GM18861 (cell line): ENCODE results near the gene UPK1A.
A peak's percentile ranks its signal among the peaks of the same experiment; 100 is the strongest.
"Not testable (repeated sequence)": the region's sequence is repeated elsewhere in the genome, so short reads cannot be mapped to it uniquely, and the experiment has no call there.

Source experiments
- ATAC-seq: cut with Tn5 transposase; IDR thresholded peaks from one replicate; pipeline ENCODE4 v1.9.1; 2021; ENCODE audit not compliant: unreplicated experiment

UPK1A gene

GRCh38 chr19:35689836-35690235 is 23.5 kb downstream of the UPK1A start:
- no peak for ATAC-seq

GRCh38 chr19:35691106-35691505 is 24.8 kb downstream of the UPK1A start:
- not testable (repeated sequence) for ATAC-seq

- no peak for ATAC-seq
Observed at GRCh38 chr19:35692010-35692409, 25.7 kb downstream of the UPK1A start.

GRCh38 chr19:35693422-35693821 is 27.1 kb downstream of the UPK1A start:
- ATAC-seq = no peak

- ATAC-seq = peak; percentile 69
Observed at GRCh38 chr19:35693835-35694599, 27.7 kb downstream of the UPK1A start.

- no peak for ATAC-seq
Observed at GRCh38 chr19:35695895-35696422, 29.6 kb downstream of the UPK1A start.

GRCh38 chr19:35696835-35697234 is 30.5 kb downstream of the UPK1A start:
- no peak for ATAC-seq

- ATAC-seq = peak; percentile 95
Observed at GRCh38 chr19:35702223-35703012, 36.1 kb downstream of the UPK1A start.

- no peak for ATAC-seq
Observed at GRCh38 chr19:35703343-35703742, 37.0 kb downstream of the UPK1A start.

- ATAC-seq = no peak
Observed at GRCh38 chr19:35704218-35704617, 37.9 kb downstream of the UPK1A start, which contains the start of gene ZBTB32. Gene ZBTB32, plus strand, starts transcription at chr19:35704558. Its CDS starts 10,069 bp downstream, at chr19:35714627.

- no peak for ATAC-seq
Observed at GRCh38 chr19:35708391-35708790, 42.1 kb downstream of the UPK1A start.

- peak; percentile 26 for ATAC-seq
Observed at GRCh38 chr19:35710784-35711723, 44.7 kb downstream of the UPK1A start.

GRCh38 chr19:35712567-35713505 is 46.5 kb downstream of the UPK1A start:
- ATAC-seq = no peak

- ATAC-seq = no peak
Observed at GRCh38 chr19:35713506-35713850, 47.2 kb downstream of the UPK1A start.

GRCh38 chr19:35713904-35714495 is 47.7 kb downstream of the UPK1A start:
- no peak for ATAC-seq

GRCh38 chr19:35714601-35715354 is 48.5 kb downstream of the UPK1A start:
- ATAC-seq = no peak

GRCh38 chr19:35715355-35715809 is 49.1 kb downstream of the UPK1A start:
- no peak for ATAC-seq

GRCh38 chr19:35715981-35716800 is 49.9 kb downstream of the UPK1A start:
- ATAC-seq = no peak
